Nasal cavity respiratory epithelium epithelial cell of viscerocranial mucosa (primary cell): ENCODE results near the gene CSNK1A1L. TPM values are rescaled to one million over a fixed set of nuclear protein-coding genes. Genes with fewer than 3 reads are reported as not detected.

Experiments
- total RNA-seq: library from RNA; depleted of rRNA; stranded (reverse); fragments of >200 nt; gene quantifications from 2 replicates; pipeline ENCODE4 v1.2.3, GENCODE V29; 2014

The CSNK1A1L gene
- total RNA-seq, result not detected in 2 replicates

GRCh38 chr13:37105251-37105714, at the start of gene CSNK1A1L:
CSNK1A1L (minus strand) TSS chr13:37105664; CDS start chr13:37105256, 408 bp downstream.

GRCh38 chr13:37058910-37059847, 46.3 kb downstream of the CSNK1A1L start, which contains the start of gene SUPT20H:
SUPT20H (minus strand) TSS chr13:37059688; CDS start chr13:37051490, 8,198 bp downstream.

Other genes with a start within 250 kb of the CSNK1A1L start
- gene SMAD9, start 185.4 kb downstream of the CSNK1A1L start, total RNA-seq, result 0.34 and 1.1 TPM in 2 replicates
- 34.7 and 60.8 TPM in 2 replicates for gene ALG5, start 106.3 kb downstream of the CSNK1A1L start, total RNA-seq
- gene EXOSC8, start 104.9 kb downstream of the CSNK1A1L start, total RNA-seq, result 39.0 and 64.9 TPM in 2 replicates
- 34.2 and 54.0 TPM in 2 replicates for gene SUPT20H, start 46.0 kb downstream of the CSNK1A1L start, total RNA-seq